Adipose tissue (tissue), 3 donors: ENCODE data around the gene ZNF497. TPM values are rescaled to one million over a fixed set of nuclear protein-coding genes. Genes with fewer than 3 reads are reported as not detected.
"Not testable (repeated sequence)": the region's sequence is repeated elsewhere in the genome, so short reads cannot be mapped to it uniquely, and the experiment has no call there.

Experiments used
- H3K27ac ChIP-seq: one replicate; pipeline ENCODE4 v1.5.1; 2013; ENCODE audit warnings: low read depth, low read length
- WGBS, 3 donors: extraction: QIAGEN DNeasy Blood & Tissue Kit; methylation state at CpG; one replicate each; pipeline ENCODE4 v1.1.7; 2013; 5-methylcytosine and 5-hydroxymethylcytosine counted together
- polyA plus RNA-seq, 3 donors: library from polyadenylated mRNA; stranded (reverse); fragments of 200-250 nt; gene quantifications; one replicate each; pipeline ENCODE4 v1.2.3, GENCODE V29; 2013
- donor health status: healthy with polysubstance abuse.
- donor health status: Bipolar disorder and iron deficiency.
- donor health status: healthy.

Gene ZNF497
- polyA plus RNA-seq: 1 to 10 TPM in 1 of 3 donors, under 1 TPM in 2; 0.22 to 1.3 (median 0.51) TPM

DNA sequence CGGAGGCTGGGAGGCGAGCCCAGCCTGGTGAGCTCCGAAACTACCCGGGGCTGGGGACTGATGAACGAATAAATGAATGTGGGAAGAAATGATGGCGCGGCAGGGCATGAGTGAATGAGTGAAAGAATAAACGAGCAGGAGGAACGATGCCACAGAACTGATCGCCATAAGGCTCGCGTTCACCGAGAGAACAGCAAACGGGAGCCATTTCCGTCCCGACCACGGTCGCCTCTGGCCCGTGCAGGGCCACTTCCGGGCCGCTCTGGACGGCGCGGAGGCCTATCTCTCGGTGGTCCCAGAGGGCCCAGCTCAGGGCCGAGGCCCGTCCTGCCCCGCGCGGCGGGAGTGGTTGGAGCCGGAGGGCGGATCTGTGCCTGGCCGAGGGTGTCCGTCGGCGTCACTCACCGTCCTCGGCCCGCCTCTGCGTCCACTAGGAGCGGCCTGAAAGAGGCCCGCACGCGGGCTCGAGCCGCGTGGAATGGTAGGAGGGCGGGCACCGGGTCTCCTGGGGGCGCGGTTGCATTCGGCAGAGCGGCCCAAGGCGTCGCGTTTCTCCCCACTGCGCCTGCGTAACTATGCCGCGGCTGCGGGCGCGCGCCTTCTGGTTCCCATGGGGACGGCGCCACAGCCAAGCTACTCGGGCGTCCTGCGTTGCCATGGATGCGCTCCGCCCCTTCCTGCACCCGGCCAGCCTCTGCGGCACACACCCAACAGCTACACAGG is at the start of gene ZNF497:
Gene ZNF497, minus strand, starts transcription at position 480 of the 723 bp plus-strand sequence. CDS start 5,116 bp downstream, outside the sequence.
- WGBS, 3 donors: 0 to 1% (median 0%) methylated on average over 63 to 74 of the region's 74 CpGs
- no peak within 1 kb of the TSS for H3K27ac ChIP-seq

DNA sequence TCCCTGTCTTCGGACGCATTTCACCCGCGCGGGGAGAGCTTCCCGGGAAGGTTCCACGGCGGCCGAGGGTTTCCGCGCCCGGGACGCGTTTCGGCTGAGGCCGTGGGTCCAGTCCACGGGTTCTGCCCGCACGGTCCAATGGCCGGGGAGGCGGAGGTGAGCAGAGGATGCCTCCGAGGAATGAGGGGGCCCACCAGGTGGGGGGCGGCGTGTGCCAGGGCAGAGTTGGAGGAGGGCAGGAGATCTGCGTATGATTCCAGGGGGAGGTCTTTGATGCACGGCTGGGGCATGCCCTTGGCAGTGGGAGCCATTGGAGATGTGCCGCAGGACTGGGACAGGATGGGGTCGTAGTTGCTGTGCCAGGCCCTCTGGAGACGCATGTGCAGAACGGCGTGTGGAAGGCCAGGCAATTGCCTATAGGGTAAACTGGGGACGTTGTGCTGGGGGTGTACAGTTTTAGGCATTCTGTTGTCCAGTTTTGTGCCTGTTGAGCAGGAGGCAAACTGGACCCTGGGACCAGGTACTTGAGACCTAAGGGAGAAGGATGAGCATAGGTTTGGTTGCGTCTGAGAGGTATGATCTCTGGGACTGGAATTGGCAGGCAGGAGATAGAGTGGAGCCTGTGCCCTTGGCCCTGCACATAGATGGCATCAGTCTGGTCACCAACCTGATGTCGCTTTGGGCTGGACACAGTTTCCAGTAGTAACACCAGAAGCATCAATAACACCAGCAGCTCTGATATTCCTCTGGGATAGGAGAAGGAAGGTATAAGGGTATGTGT is 46.6 kb upstream of the ZNF497 start:
- peak overlapping the region; percentile 65 for H3K27ac ChIP-seq
- WGBS, 3 donors: 2 to 5% (median 3%) methylated on average over 34 of the region's 34 CpGs

DNA sequence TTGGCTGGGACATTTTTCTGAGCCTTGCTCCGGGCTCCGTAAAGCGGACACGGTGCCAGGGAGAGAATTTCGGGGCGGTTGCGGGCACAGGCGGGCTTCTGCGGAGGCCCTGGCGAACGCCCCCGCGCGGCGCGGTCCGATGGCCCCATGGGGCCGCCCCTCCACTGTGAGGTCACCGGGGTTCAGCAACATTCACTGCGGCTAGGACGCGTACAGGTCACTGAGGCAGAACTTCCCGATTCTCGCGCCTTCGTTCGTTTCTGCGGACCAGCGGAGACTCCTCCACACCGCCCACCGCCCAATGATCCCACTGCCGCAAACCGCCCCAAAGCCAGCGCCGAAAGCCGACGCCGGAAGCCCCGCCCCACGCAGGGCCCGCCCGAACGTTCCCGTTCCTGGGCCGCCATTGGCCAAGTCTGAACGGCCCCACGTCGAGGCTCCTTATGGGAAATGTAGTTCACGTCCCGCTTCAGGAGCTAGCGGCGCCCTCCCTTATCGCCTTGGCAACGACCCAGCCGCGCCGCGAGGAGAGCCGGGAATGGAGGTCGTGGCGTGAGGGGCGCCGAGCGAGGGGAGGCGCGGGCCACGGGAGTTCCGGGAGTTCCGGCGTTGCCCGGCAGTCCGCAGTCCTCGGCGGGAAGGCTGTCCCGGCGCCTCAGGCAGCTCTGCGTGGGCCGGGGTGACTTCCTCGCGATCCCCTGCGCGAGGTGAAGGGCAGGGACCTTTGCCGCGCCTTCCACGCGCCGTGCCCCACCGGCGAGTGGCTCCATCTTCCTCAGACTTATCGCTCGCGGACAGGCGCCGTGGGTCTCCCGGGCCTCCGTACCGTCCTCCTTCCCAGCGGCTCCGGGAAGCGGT is 45.8 kb upstream of the ZNF497 start, which contains the start of gene ZNF584:
Gene ZNF584, plus strand, starts transcription at position 498 of the 858 bp plus-strand sequence. CDS start 499 bp downstream, outside the sequence.
- 0% methylated on average over 96 to 100 of the region's 100 CpGs for WGBS, 3 donors
- peak within 1 kb of the TSS; percentile 65 for H3K27ac ChIP-seq

DNA sequence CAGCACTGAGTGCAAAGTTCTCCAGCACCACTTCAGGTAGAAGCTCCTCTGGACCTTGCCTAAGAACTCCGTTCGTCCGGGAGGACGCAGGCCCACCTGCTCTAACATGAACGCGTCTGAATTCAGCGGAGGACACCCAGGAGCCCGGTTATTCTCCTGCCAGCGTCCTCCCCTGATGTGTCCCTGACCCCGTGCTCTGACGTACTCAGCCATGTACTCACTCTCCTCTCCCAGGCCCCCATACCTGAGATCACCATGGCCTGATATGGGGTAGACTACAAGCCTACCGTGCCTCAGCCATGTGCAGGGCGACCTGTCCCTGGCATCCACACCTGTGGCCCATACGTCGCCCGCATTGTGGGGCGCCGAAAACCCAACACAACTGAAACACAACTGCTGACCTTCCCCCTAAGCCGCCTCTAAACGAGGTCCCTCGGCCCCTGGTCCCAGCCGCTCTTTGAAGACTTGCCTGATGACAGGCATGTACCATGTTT is 45.2 kb upstream of the ZNF497 start:
- no peak overlapping the region for H3K27ac ChIP-seq
- WGBS, 3 donors: 4 to 19% (median 17%) methylated on average over 22 of the region's 22 CpGs

DNA sequence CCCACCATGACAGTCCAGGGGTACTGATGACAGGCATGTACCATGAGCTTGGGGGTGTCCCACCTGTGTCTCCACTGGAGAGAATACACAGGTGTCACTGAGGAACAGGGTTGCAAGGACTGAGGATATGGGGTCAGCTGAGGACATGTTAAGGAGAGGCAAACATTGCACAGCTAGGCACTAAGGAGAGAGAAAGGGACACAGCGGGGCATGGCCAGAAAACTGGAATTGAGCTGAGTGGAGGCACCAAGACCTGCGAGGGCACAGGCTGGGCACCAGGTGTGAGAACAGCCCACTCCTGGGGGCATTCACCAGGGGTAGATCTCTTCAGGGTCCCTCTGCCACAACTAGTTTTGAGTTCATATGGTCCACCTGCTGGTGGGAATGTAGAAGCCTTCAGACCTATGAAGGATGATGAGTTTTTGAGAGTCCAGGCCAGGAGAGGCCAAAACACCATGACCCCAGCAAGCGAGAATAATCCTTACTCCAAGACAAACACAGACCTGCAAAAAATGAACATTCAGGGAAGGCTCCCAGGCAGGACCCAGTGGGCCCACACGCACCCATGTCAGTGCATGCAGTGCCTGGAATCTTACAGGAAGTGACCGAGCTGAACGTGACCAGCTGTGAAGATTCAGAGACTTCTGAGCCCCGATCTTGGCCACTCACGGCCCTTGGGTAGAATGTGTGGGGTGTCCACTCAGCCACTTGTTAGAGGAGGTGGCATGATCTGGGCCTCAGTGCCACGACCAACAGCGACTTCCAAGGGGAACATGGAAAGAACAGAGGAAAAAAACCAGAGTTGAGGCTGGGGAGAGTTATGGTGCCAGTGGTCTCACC is 44.5 kb upstream of the ZNF497 start:
- 61 to 72% (median 63%) methylated on average over 10 of the region's 10 CpGs for WGBS, 3 donors
- no peak overlapping the region for H3K27ac ChIP-seq

DNA sequence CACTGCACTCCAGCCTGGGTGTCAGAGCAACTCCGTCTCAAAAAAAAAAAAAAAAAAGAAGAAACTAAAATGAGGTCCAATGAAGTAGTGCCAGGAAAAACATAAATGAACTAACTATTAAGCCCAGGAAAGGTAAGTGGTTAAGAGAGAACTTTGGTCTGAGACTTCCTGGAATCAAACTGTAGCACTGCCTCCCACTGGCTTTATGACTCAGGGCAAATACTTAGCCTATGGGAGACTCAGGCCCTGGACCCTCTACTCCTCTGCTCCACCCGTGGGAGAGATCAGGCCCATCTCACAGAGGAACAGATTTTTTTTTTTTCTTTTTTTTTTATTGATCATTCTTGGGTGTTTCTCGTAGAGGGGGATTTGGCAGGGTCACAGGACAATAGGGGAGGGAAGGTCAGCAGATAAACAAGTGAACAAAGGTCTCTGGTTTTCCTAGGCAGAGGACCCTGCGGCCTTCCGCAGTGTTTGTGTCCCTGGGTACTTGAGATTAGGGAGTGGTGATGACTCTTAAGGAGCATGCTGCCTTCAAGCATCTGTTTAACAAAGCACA is 41.4 kb upstream of the ZNF497 start:
- 70 to 82% (median 77%) methylated on average over 5 of the region's 5 CpGs for WGBS, 3 donors
- H3K27ac ChIP-seq: not testable (repeated sequence)

DNA sequence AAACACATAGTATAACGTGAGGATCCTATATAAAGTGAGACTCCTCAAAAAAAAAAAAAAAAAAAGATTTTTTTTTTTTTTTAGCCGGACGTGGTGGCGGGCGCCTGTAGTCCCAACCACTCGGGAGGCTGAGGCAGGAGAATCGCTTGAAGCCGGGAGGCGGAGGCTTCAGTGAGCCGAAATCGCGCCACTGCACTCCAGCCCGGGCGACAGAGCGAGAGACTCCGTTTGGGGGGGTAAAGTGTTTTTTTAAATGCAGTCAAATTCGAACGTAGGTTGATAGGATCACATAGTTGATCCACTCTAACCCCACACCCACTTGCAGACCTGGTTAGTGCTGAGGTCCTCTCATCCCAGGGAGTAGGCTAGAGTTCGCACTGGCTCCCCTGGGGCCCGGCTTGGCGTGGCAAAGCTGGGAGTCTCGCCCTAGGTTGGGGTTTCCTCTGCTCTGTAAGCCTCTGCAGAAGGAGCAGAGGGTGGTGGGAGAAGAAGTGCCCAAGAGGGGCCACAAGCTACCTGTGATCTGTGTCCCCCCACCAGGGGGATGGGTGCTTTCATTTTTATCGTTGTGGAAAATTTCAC is 39.4 kb upstream of the ZNF497 start:
- 25 to 37% (median 28%) methylated on average over 20 to 23 of the region's 23 CpGs for WGBS, 3 donors
- no peak overlapping the region for H3K27ac ChIP-seq

DNA sequence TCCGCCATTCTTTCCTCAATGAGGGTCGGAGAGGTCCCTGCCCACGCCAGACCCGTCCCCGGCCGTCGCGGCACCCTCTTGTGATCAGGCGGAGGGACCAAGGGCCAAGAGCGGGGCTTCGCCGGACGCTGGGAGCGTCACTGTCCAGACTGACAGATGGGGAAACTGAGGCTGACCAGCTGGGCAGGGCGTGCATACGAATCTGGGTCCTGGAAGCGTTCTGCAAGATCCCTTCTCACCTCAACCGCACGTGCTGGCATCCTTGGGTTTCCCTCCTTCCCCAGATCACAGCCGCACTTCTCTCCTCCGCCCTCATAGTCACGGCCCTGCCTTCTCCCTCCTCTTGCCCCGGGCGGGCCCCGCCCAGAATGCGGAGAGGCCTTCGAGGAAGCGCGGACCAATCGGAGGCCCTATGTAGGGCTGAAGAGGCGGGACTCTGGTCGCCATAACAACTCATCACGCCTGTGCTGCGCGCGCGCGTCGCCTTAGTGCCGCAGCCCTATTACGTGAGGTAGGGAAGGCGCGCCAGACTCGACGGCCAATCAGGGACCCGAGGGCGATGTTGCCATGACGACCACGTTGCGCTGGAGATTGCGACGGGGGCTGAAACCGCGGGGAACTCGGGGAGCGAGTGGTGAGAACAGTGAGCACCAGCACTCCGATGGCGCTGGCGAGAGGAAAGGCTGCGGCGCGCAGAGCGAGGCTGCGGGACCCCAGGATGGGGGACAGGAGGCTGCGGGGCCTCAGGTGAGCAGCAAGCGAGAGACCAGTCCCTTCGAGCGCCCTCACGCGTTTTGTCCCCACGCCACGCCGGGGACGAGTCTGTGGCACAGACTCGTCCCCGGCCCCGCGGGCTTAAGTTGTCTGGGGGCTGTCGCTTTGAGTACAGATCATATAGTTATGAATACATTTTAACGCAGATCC is 38.6 kb upstream of the ZNF497 start:
- H3K27ac ChIP-seq: no peak overlapping the region
- WGBS, 3 donors: 1 to 3% (median 2%) methylated on average over 72 to 80 of the region's 80 CpGs

DNA sequence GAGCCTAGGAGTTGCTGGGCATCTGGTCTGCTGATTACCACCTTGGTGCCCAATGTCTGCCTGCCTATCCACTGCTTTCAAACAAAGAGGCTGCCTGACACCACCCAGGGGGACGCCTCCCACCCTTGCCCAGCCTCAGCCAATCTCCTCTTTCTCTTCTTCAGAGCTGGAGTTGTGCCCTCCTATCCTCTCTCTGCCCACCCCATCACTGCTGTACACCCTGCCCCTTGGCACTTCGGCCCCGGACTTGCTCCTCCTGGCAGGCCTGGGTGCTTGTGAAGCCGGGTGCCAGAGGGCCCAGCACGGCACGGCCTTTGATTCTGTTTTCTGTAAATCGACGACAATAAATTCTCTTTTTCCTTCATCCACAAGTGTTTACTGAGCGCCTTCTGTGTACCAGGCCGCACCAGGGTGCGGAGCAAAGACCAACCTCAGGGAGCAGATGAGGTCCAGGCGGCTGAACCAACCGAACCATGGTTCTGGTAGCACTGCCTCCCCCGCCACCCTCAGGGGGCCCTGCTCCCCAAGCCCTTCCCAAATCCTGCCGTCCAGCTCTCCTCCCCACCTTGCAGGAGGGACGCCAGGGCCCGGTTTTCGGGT is 37.9 kb upstream of the ZNF497 start:
- no peak overlapping the region for H3K27ac ChIP-seq
- WGBS, 3 donors: 43 to 55% (median 51%) methylated on average over 18 of the region's 18 CpGs

DNA sequence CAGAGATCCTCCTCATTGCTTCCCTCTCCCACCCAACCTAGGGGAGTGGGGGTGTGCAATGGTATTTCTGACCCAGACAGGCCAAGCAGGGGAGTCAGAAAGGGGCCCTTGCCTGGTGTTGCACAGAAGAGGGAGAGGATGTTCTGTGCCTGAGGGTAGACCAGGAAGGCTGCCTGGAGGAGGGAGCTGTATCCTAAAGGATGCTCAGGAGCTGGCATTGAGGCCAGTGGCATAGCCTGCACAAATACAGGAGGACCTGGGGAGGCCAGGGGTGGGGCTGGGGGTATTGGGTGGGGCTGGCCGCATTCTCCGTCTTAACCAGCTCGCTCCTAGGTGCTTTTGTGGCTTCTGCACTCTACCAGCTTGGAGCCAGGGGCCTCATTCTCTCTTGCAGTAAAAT is 37.4 kb upstream of the ZNF497 start:
- H3K27ac ChIP-seq: no peak overlapping the region
- 96 to 99% (median 97%) methylated on average over 3 of the region's 3 CpGs for WGBS, 3 donors

DNA sequence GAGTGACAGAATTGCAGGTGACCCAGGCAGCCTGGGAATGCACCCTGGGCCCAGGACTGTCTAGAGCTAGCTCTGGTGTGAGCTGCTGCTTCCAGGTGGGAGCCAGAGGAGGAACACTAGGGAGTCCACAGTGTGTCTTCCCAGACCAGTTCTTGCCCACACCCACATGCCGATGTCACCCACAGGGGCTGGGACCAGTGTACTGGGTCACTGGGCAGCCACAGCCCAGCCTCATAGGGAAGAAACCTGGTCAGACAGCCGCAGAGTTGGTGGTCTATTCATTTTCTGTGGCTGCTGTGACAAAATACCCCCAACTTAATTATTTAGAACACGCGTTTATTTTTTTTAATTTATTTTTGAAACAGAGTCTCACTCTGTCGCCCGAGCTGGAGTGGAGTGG is 36.0 kb upstream of the ZNF497 start:
- no peak overlapping the region for H3K27ac ChIP-seq
- WGBS, 3 donors: 93 to 96% (median 95%) methylated on average over 6 of the region's 6 CpGs

DNA sequence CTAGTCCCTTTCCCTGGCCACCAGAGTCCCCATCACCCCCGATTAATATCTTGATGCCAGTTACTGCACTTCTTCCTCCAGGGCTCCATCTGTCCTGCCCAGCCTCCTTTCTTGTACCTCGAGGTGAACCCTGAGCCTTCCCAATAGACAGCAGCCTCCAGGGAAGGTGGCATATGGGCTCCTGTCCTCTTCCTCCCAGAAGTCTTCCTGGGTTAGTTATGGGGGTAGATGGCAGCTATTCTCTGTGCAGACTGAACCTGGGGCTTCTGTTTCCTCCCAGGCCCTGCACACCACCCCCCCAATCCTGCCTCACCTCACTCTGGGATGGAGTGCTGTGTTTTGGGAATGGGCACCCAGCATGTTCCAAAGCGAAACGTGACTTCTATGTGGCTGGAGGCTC is 35.5 kb upstream of the ZNF497 start:
- WGBS, 3 donors: 72 to 85% (median 83%) methylated on average over 4 of the region's 4 CpGs
- H3K27ac ChIP-seq: no peak overlapping the region

DNA sequence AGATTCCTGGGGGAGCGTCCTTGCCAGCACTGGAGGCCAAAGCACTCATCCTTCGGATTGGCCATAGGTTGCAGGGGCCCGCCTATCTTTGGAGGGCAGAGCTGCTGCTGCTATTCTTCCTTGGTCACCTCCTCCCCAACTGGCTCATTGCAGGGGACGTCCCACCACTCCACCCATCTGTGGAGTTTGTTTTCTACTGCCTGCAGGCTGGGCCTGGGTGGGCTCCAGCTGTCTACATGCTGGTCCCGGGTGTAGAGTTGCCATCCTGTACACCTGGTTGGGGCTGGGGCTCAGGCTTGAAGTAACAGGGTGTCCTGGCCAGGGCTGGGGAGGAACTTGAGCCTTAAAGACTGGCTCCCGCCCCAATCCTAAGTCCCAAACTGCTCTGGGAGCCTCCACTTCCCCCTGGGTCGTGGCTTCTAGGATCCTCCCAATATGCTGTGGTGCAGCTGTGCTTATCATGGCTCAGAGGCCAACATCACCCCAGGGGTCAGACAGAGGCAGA is 35.0 kb upstream of the ZNF497 start:
- no peak overlapping the region for H3K27ac ChIP-seq
- WGBS, 3 donors: 59 to 68% (median 67%) methylated on average over 7 of the region's 7 CpGs

DNA sequence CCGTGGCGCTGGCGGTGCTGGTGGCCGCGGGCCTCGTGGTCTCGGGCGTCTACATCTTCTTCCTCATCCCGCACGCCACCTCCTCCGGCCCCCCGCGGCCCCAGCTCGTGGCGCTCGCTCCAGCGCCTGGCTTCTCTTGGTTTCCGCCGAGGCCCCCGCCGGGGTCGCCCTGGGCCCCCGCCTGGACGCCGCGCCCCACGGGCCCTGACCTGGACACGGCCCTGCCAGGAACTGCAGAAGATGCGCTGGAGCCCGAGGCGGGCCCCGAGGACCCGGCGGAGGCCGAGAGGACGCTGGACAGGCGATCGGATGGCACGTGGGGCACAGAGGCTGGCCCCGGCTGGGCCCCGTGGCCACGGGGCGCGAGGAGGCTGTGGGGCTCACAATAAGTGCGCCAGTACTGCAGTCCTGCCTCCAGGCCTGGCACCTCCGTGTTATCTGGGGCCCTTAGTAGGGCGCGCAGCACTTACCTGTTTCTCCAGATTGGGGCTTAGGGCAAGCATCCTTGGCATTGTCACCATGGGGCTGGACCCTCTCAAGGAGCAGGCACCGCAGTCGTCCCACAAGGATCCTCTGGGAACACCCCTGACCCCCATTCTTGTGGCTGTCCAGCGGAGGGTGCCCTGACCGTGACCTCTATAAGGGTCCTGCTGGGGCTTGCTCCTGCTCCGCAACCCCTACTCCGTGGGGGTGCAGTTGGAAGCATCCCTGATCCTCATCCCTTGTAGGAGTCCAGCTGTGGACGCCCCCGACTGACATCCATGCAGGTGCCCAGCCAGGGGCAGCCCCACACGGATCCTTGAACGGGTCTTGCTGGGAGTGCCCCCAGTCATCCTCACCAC is 34.4 kb upstream of the ZNF497 start:
- WGBS, 3 donors: 26 to 29% (median 27%) methylated on average over 51 to 58 of the region's 58 CpGs
- no peak overlapping the region for H3K27ac ChIP-seq
